HepG2 (cell line): Measurements from ENCODE around the gene ITGAV. TPM values are rescaled to one million over a fixed set of nuclear protein-coding genes. Genes with fewer than 3 reads are reported as not detected.

Experiments used
- ATAC-seq: fragments of 200-7000 bp; cut with Tn5 transposase; 3 replicates; pipeline ENCODE4 v1.9.1; 2020; ENCODE audit warnings: mild to moderate bottlenecking, moderate library complexity
- BruUV-seq: library from RNA; stranded (reverse); fragments of 400-500 nt; replicated peaks from 2 replicates; lab custom pipeline; 2021; lab: Mats Ljungman, UMichigan
- CTCF ChIA-PET: fragments of 300-600 bp; formaldehyde crosslinking; extraction: SDS; loops from one replicate; lab custom pipeline; 2021; ENCODE audit warnings: low total read pairs, inconsistent platforms, low intra/inter-chr PET ratio; lab: Yijun Ruan, JAX
- POLR2A ChIA-PET: fragments of 350-600 bp; sonication (Branson Sonifier 250); formaldehyde crosslinking; loops from one replicate; lab custom pipeline; 2020; ENCODE audit warnings: antibody characterized with exemption, inconsistent platforms; lab: Yijun Ruan, JAX
- DNase-seq: peaks from one replicate; pipeline ENCODE4 v3.0.0-alpha.2; 2015; ENCODE audit warnings: low spot score
- FAIRE-seq: peaks from 3 replicates; lab custom pipeline; 2011; peaks lifted over from hg19 to GRCh38; lab: Jason Lieb, UNC
- H2AFZ ChIP-seq: one replicate; pipeline ENCODE4 v1.6.1; 2011; ENCODE audit warnings: low read length, inconsistent platforms
- H3K27ac ChIP-seq: fragments of 300-600 bp; 3 replicates; pipeline ENCODE4 v1.8.0; 2011; ENCODE audit warnings: mixed run types, mild to moderate bottlenecking, mixed read lengths, low read length, inconsistent platforms; ENCODE audit not compliant: insufficient read depth; ENCODE audit errors: extremely low read length
- H3K27me3 ChIP-seq, 2 experiments: fragments of 200-600 bp in 1 of 2; 2 replicates in 1 of 2; 3 replicates in 1 of 2; pipeline versions ENCODE4 v1.6.0 to v1.8.0; 2011; ENCODE audit warnings: low read length in 2 of 2, mild to moderate bottlenecking in 2 of 2, moderate library complexity in 2 of 2, inconsistent platforms in 1 of 2; ENCODE audit not compliant: insufficient read depth in 2 of 2, control insufficient read depth in 1 of 2
- H3K36me3 ChIP-seq, 2 experiments: fragments of 200-600 bp in 1 of 2; replicated peaks in 1 of 2; 2 replicates in 1 of 2; 3 replicates in 1 of 2; pipeline versions ENCODE4 v1.5.1 to v1.8.0; 2011; ENCODE audit warnings: low read length in 2 of 2, inconsistent platforms in 1 of 2; ENCODE audit not compliant: insufficient read depth in 2 of 2, control insufficient read depth in 1 of 2
- H3K4me1 ChIP-seq: 2 replicates; pipeline ENCODE4 v1.5.1; 2012; ENCODE audit warnings: low read length, inconsistent platforms; ENCODE audit not compliant: insufficient read depth
- H3K4me2 ChIP-seq: 2 replicates; pipeline ENCODE4 v1.6.0; 2011; ENCODE audit warnings: low read depth, low read length, inconsistent platforms
- H3K4me3 ChIP-seq, 3 experiments: fragments of 200-600 bp in 1 of 3; sonication (generic), shearing (Covaris generic) in 1 of 3; replicated peaks in 1 of 3; 2 replicates each; pipeline ENCODE4 v1.5.1; 2011 to 2016; ENCODE audit warnings: low read length in 3 of 3, inconsistent platforms in 2 of 3, low read depth in 2 of 3, mild to moderate bottlenecking in 2 of 3, control low read depth in 1 of 3, mixed read lengths in 1 of 3; ENCODE audit not compliant: insufficient read depth in 1 of 3
- H3K79me2 ChIP-seq: one replicate; pipeline ENCODE4 v1.6.1; 2011; ENCODE audit warnings: low read length, inconsistent platforms; ENCODE audit not compliant: insufficient read depth
- H3K9ac ChIP-seq: 2 replicates; pipeline ENCODE4 v1.6.0; 2011; ENCODE audit warnings: mild to moderate bottlenecking, low read depth, low read length, inconsistent platforms; ENCODE audit not compliant: insufficient read depth
- H3K9me3 ChIP-seq: 2 replicates; pipeline ENCODE4 v1.5.1; 2012; ENCODE audit warnings: mild to moderate bottlenecking, low read length
- H4K20me1 ChIP-seq: 2 replicates; pipeline ENCODE4 v1.6.0; 2011; ENCODE audit warnings: inconsistent platforms, mild to moderate bottlenecking, low read length, moderate library complexity; ENCODE audit not compliant: insufficient read depth
- MAF1 ChIP-seq: sonication (generic); formaldehyde crosslinking; IDR thresholded peaks from 2 replicates; pipeline ENCODE4 v1.5.0; 2020; ENCODE audit warnings: missing genetic modification reagents, borderline replicate concordance
- MYC ChIP-seq: sonication (generic); formaldehyde crosslinking; IDR thresholded peaks from 2 replicates; pipeline ENCODE4 v1.9.0; 2021; ENCODE audit warnings: missing genetic modification reagents, borderline replicate concordance
- PPARG ChIP-seq: conservative IDR thresholded peaks from 2 replicates; pipeline ENCODE4 v1.6.1; 2016; ENCODE audit warnings: missing biosample characterization, missing genetic modification reagents
- PRMT3 ChIP-seq: sonication (generic); formaldehyde crosslinking; IDR thresholded peaks from 2 replicates; pipeline ENCODE4 v1.8.1; 2022; ENCODE audit warnings: low read depth, mild to moderate bottlenecking, moderate library complexity, missing genetic modification reagents, borderline replicate concordance
- SP140L ChIP-seq: sonication (generic); formaldehyde crosslinking; IDR thresholded peaks from 2 replicates; pipeline ENCODE4 v1.4.0; 2020; ENCODE audit warnings: missing genetic modification reagents, borderline replicate concordance
- ZMYM4 ChIP-seq: sonication (generic); formaldehyde crosslinking; IDR thresholded peaks from 2 replicates; pipeline ENCODE4 v1.8.1; 2023; ENCODE audit warnings: mild to moderate bottlenecking, missing genetic modification reagents
- ZNF431 ChIP-seq: sonication (generic); formaldehyde crosslinking; IDR thresholded peaks from 2 replicates; pipeline ENCODE4 v1.9.0; 2022; ENCODE audit warnings: missing genetic modification reagents, low read depth, mild to moderate bottlenecking, borderline replicate concordance
- ZNF709 ChIP-seq: sonication (generic); formaldehyde crosslinking; IDR thresholded peaks from 2 replicates; pipeline ENCODE4 v1.5.0; 2020; ENCODE audit warnings: mild to moderate bottlenecking, missing genetic modification reagents
- WGBS: methylation state at CpG from one replicate; pipeline ENCODE4 v1.1.6; 2017; ENCODE audit warnings: low lambda C conversion rate; 5-methylcytosine and 5-hydroxymethylcytosine counted together
- in situ Hi-C: cut with HindIII; loops from 2 replicates; pipeline ENCODE4 v1.10.0; 2017; ENCODE audit warnings: low pct_unique_long_range_greater_than_20kb; ENCODE audit not compliant: extremely low pct_ligation_motif_present
- intact Hi-C: fragments of 100-400 bp; cut with micrococcal nuclease; formaldehyde crosslinking; loops from one replicate; pipeline ENCODE4 v1.10.0; 2022; ENCODE audit not compliant: unreplicated experiment
- polyA plus RNA-seq, 8 experiments: library from polyadenylated mRNA; depleted of rRNA in 3 of 8; stranded (reverse) in 7 of 8; unstranded in 1 of 8; fragments of >200 nt; fragmentation: Illumina TruSeq in 4 of 8; extraction: Trizol in 4 of 8; gene quantifications; 2 replicates each; pipeline versions ENCODE4 v1.2.1 to v1.2.3, GENCODE V29; 2011 to 2016; ENCODE audit warnings: low read depth in 4 of 8, missing spikeins in 1 of 8, mixed read lengths in 1 of 8; ENCODE audit not compliant: insufficient read depth in 1 of 8
- total RNA-seq, 5 experiments: library from RNA; depleted of rRNA; stranded (reverse); fragments of >200 nt; fragmentation: Illumina TruSeq; extraction: Trizol; gene quantifications; 2 replicates each; pipeline ENCODE4 v1.2.3, GENCODE V29; 2016; ENCODE audit warnings: low read depth in 1 of 5
- TF ChIP-seq, protein P1 (sequence below): sonication (generic); formaldehyde crosslinking; IDR thresholded peaks from 2 replicates; pipeline ENCODE4 v1.4.0; 2020; ENCODE audit warnings: missing genetic modification reagents; ENCODE audit errors: not compliant biosample characterization
- TF ChIP-seq, protein P2 (sequence below): sonication (generic); formaldehyde crosslinking; IDR thresholded peaks from 2 replicates; pipeline ENCODE4 v1.4.0; 2020; ENCODE audit warnings: missing genetic modification reagents
- TF ChIP-seq, protein P3 (sequence below): sonication (generic); formaldehyde crosslinking; IDR thresholded peaks from 2 replicates; pipeline ENCODE4 v1.5.0; 2020; ENCODE audit warnings: missing genetic modification reagents
- TF ChIP-seq, protein P4 (sequence below): IDR thresholded peaks from 2 replicates; pipeline ENCODE4 v1.6.1; 2016; ENCODE audit warnings: mild to moderate bottlenecking, missing biosample characterization, missing genetic modification reagents
- TF ChIP-seq, protein P5 (sequence below): sonication (generic); formaldehyde crosslinking; IDR thresholded peaks from 2 replicates; pipeline ENCODE4 v1.4.0; 2020; ENCODE audit warnings: mild to moderate bottlenecking, missing genetic modification reagents

The ITGAV gene
- total and polyA plus RNA-seq, 2 of the 13 experiments (the other 11 are each of a cell fraction or from before 2014, with no cell fraction given): 59.1 to 60.4 TPM

DNA sequence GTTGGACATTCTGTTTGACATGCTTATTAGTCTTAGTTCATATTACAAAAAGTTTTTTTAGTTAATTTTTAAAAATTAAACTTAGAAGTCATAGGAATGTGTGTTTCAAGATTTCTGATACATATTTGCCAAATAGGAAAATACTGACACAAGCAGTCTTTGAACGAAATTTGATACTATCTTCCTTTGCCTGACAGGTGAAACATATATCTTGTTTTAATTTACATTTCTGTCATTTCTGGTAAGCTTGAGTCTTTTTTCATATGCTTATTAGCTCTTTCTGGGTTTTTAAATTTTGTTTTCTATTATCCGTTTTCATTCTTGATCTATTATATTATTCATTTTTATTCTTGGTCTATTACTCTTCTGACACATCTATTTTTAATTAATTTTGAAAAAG, 24.5 kb downstream of the ITGAV start (continued):
- TF ChIP-seq PPARG (CRISPR knock-in tag): no peak
- no peak for TF ChIP-seq PRMT3 (CRISPR knock-in tag)
- TF ChIP-seq, protein P1, sequence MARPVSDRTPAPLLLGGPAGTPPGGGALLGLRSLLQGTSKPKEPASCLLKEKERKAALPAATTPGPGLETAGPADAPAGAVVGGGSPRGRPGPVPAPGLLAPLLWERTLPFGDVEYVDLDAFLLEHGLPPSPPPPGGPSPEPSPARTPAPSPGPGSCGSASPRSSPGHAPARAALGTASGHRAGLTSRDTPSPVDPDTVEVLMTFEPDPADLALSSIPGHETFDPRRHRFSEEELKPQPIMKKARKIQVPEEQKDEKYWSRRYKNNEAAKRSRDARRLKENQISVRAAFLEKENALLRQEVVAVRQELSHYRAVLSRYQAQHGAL: no peak
- TF ChIP-seq MAF1 (CRISPR knock-in tag): no peak

DNA sequence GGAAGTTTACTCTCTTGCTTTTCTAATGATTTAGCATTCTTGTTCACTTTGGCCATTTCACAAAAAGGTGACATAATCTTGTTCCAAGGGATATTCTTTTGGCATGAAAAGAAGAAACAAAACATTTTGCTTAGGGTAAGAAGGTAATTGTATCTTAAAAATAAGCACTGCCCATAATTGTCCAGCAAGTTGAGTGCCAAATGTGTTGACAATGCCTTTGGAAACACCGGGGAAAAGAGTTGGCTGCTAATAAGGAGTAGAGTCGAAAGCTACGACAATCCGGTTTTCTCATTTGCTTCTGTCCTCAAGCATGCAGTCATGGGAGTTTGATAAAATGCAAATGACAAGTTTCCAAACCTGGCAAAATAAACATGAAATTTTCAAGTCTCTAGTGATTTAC, 27.3 kb downstream of the ITGAV start:
- in situ Hi-C loops: no loop called here
- CTCF ChIA-PET: no interaction called here
- POLR2A ChIA-PET: no interaction called here
- TF ChIP-seq MYC (CRISPR knock-in tag) (no peak), ZMYM4 (CRISPR knock-in tag) (no peak), ZNF431 (CRISPR knock-in tag) (no peak), ZNF709 (CRISPR knock-in tag) (no peak), SP140L (CRISPR knock-in tag) (no peak)
- TF ChIP-seq, protein P2, sequence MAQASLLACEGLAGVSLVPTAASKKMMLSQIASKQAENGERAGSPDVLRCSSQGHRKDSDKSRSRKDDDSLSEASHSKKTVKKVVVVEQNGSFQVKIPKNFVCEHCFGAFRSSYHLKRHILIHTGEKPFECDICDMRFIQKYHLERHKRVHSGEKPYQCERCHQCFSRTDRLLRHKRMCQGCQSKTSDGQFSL: no peak
- TF ChIP-seq, protein P3, sequence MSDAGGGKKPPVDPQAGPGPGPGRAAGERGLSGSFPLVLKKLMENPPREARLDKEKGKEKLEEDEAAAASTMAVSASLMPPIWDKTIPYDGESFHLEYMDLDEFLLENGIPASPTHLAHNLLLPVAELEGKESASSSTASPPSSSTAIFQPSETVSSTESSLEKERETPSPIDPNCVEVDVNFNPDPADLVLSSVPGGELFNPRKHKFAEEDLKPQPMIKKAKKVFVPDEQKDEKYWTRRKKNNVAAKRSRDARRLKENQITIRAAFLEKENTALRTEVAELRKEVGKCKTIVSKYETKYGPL (CRISPR knock-in tag): no peak
- TF ChIP-seq, protein P4, sequence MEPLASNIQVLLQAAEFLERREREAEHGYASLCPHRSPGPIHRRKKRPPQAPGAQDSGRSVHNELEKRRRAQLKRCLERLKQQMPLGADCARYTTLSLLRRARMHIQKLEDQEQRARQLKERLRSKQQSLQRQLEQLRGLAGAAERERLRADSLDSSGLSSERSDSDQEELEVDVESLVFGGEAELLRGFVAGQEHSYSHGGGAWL (CRISPR knock-in tag): no peak
- TF ChIP-seq, protein P5, sequence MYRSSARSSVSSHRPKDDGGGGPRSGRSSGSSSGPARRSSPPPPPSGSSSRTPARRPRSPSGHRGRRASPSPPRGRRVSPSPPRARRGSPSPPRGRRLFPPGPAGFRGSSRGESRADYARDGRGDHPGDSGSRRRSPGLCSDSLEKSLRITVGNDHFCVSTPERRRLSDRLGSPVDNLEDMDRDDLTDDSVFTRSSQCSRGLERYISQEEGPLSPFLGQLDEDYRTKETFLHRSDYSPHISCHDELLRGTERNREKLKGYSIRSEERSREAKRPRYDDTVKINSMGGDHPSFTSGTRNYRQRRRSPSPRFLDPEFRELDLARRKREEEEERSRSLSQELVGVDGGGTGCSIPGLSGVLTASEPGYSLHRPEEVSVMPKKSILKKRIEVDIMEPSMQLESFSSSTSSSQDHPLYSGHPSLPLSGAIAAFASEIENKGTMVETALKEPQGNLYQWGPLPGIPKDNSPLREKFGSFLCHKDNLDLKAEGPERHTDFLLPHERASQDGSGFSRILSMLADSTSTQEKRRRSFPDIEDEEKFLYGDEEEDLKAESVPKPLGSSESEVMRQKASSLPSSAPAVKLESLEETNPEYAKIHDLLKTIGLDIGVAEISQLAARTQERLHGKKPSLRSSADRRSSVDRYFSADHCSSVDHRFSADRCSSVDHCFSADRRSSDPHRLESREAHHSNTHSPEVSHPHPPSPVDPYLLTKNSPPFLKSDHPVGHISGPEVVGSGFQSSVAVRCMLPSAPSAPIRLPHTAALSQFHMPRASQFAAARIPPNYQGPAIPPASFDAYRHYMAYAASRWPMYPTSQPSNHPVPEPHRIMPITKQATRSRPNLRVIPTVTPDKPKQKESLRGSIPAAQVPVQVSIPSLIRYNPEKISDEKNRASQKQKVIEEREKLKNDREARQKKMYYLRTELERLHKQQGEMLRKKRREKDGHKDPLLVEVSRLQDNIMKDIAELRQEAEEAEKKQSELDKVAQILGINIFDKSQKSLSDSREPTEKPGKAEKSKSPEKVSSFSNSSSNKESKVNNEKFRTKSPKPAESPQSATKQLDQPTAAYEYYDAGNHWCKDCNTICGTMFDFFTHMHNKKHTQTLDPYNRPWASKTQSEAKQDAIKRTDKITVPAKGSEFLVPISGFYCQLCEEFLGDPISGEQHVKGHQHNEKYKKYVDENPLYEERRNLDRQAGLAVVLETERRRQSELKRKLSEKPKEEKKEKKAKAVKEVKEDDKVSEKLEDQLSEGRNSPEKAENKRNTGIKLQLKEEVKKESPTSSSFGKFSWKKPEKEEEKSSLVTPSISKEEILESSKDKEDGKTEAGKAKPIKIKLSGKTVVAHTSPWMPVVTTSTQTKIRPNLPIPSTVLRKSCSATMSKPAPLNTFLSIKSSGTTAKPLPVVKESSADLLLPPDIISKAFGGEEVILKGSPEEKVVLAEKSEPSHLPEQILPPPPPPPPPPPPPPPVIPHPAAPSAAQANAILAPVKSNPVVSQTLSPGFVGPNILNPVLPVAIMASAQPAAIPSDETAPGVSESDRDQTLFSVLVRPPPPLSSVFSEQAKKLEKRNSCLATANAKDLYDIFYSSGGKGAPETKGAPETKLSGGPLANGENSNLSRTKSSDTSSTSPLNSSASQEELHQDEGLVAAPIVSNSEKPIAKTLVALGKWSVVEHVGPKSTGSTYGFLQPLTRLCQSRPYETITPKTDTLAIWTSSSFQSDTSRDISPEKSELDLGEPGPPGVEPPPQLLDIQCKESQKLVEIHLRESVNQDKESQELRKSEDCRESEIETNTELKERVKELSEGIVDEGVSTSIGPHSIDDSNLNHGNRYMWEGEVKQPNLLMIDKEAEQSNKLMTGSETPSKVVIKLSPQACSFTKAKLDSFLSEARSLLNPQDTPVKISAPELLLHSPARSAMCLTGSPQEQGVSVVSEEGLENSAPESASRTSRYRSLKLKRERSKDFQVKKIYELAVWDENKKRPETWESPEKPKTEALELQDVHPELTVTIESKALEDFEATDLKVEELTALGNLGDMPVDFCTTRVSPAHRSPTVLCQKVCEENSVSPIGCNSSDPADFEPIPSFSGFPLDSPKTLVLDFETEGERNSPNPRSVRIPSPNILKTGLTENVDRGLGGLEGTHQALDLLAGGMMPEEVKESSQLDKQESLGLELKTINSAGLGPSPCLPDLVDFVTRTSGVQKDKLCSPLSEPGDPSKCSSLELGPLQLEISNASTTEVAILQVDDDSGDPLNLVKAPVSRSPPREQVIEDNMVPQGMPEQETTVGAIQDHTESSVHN (CRISPR knock-in tag): no peak

More for the DNA sequence above, 27.3 kb downstream of the ITGAV start:
- H4K20me1 ChIP-seq: no peaks in the 10 kb centered on the region; the same call in 1 of the 2 replicates
- no peak overlapping the region for H3K4me3 ChIP-seq
- peaks cover 3% of the 10 kb centered on the region for H3K79me2 ChIP-seq
- BruUV-seq: no TSS peak
- no peaks in the 10 kb centered on the region for H3K9me3 ChIP-seq
- H3K9ac ChIP-seq: no peak overlapping the region
- no peak for FAIRE-seq
- no peak overlapping the region for H3K27ac ChIP-seq
- WGBS: 98% methylated on average over 4 of the region's 4 CpGs
- peaks cover 0 to 6% of the 10 kb centered on the region in 2 experiments; a peak in 4 of 5 replicates for H3K36me3 ChIP-seq
- no peaks in the 10 kb centered on the region for H3K27me3 ChIP-seq
- ATAC-seq: no peak
- no peak overlapping the region for H3K4me2 ChIP-seq
- intact Hi-C loops: no loop called here
- no peaks in the 10 kb centered on the region for H3K4me1 ChIP-seq
- no peak overlapping the region for H2AFZ ChIP-seq
- DNase-seq: no peak
